Tibial nerve (tissue), 4 donors: ENCODE measurements around the gene SDCCAG8. TPM values are rescaled to one million over a fixed set of nuclear protein-coding genes. Genes with fewer than 3 reads are reported as not detected.

Experiments
- DNase-seq, 2 donors: peaks; one replicate each; pipeline ENCODE4 v3.0.0-alpha.2; 2019; ENCODE audit warnings: low spot score in 2 of 2
- H3K27ac ChIP-seq, 4 donors: fragments of 200-600 bp; sonication (generic) in 3 of 4; one replicate each; pipeline ENCODE4 v1.5.1; 2017 to 2019; ENCODE audit warnings: mild to moderate bottlenecking in 1 of 4
- H3K27me3 ChIP-seq, 2 donors: fragments of 200-600 bp; sonication (generic) in 1 of 2; one replicate each; pipeline versions ENCODE4 v1.5.1 to v1.6.0; 2017 to 2019
- H3K36me3 ChIP-seq, 3 donors: fragments of 200-600 bp; sonication (generic); one replicate each; pipeline ENCODE4 v1.5.1; 2018 to 2019
- H3K4me1 ChIP-seq, 4 donors: fragments of 200-600 bp; sonication (generic) in 3 of 4; one replicate each; pipeline ENCODE4 v1.5.1; 2017 to 2019
- H3K4me3 ChIP-seq, 4 donors: fragments of 200-600 bp; sonication (generic) in 3 of 4; one replicate each; pipeline ENCODE4 v1.5.1; 2017 to 2019; ENCODE audit warnings: mild to moderate bottlenecking in 1 of 4, moderate library complexity in 1 of 4
- H3K9me3 ChIP-seq, 4 donors: fragments of 200-600 bp; sonication (generic) in 3 of 4; one replicate each; pipeline ENCODE4 v1.5.1; 2017 to 2019
- EP300 ChIP-seq, 2 donors: sonication (generic); formaldehyde crosslinking; IDR thresholded peaks; one replicate each; pipeline ENCODE4 v1.6.1; 2017; ENCODE audit warnings: antibody characterized with exemption in 2 of 2, mild to moderate bottlenecking in 1 of 2
- POLR2A ChIP-seq, 2 donors: fragments of 450-650 bp; IDR thresholded peaks; one replicate each; pipeline ENCODE4 v1.6.1; 2017; ENCODE audit warnings: antibody characterized with exemption in 2 of 2, mild to moderate bottlenecking in 2 of 2, moderate library complexity in 2 of 2
- WGBS, 2 donors: methylation state at CpG; one replicate each; pipeline ENCODE4 v1.1.5; 2018; 5-methylcytosine and 5-hydroxymethylcytosine counted together
- total RNA-seq, 4 donors: library from RNA; depleted of rRNA; stranded (reverse); fragments of >200 nt; gene quantifications; one replicate each; pipeline ENCODE4 v1.1.0, GENCODE V29; 2016
- TF ChIP-seq, protein P1 (sequence below), 5 experiments: fragments of 200-600 bp in 3 of 5; fragments of 450-650 bp in 2 of 5; sonication (generic) in 3 of 5; IDR thresholded peaks; one replicate each; pipeline ENCODE4 v1.5.1; 2016 to 2019; ENCODE audit warnings: antibody characterized with exemption in 5 of 5, mild to moderate bottlenecking in 3 of 5, moderate library complexity in 2 of 5

The SDCCAG8 gene
- total RNA-seq, 4 donors from 2014 or later, result 39.0 to 86.5 (median 56.0) TPM

- no peaks in the 10 kb centered on the region for H3K4me1 ChIP-seq
- no peak overlapping the region for H3K4me3 ChIP-seq
- H3K36me3 ChIP-seq, result peaks cover 0 to 57% (median 0%) of the 10 kb centered on the region in 3 donors
- TF ChIP-seq EP300 (IDR thresholded peaks at IDR 0.05) (no peak), POLR2A (IDR thresholded peaks at IDR 0.05) (no peak)
- TF ChIP-seq, protein P1, sequence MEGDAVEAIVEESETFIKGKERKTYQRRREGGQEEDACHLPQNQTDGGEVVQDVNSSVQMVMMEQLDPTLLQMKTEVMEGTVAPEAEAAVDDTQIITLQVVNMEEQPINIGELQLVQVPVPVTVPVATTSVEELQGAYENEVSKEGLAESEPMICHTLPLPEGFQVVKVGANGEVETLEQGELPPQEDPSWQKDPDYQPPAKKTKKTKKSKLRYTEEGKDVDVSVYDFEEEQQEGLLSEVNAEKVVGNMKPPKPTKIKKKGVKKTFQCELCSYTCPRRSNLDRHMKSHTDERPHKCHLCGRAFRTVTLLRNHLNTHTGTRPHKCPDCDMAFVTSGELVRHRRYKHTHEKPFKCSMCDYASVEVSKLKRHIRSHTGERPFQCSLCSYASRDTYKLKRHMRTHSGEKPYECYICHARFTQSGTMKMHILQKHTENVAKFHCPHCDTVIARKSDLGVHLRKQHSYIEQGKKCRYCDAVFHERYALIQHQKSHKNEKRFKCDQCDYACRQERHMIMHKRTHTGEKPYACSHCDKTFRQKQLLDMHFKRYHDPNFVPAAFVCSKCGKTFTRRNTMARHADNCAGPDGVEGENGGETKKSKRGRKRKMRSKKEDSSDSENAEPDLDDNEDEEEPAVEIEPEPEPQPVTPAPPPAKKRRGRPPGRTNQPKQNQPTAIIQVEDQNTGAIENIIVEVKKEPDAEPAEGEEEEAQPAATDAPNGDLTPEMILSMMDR (IDR thresholded peaks at IDR 0.05), result no peak
- DNase-seq, result no peak
- H3K9me3 ChIP-seq, result no peaks in the 10 kb centered on the region
- no peaks in the 10 kb centered on the region for H3K27me3 ChIP-seq
- H3K27ac ChIP-seq, result no peak overlapping the region
- WGBS, 2 donors, result 86 to 97% methylated on average over 3 of the region's 3 CpGs
Observed at GRCh38 chr1:243510928-243511327, 255.1 kb downstream of the SDCCAG8 start.

- 76 to 77% methylated on average over 7 of the region's 7 CpGs for WGBS, 2 donors
- Histone ChIP-seq H3K4me3 (no peak overlapping the region), H3K27ac (no peak overlapping the region), H3K36me3 (peaks cover 0 to 46% (median 0%) of the 10 kb centered on the region in 3 donors), H3K4me1 (no peaks in the 10 kb centered on the region), H3K9me3 (peaks cover 0 to 11% (median 2%) of the 10 kb centered on the region in 4 donors), H3K27me3 (no peaks in the 10 kb centered on the region)
- no peak for TF ChIP-seq POLR2A (IDR thresholded peaks at IDR 0.05)
- no peak for TF ChIP-seq EP300 (IDR thresholded peaks at IDR 0.05)
- TF ChIP-seq, protein P1 (IDR thresholded peaks at IDR 0.05), result no peak
- no peak for DNase-seq
Observed at GRCh38 chr1:243513726-243514491, 258.1 kb downstream of the SDCCAG8 start.

- peaks cover 0 to 5% (median 0%) of the 10 kb centered on the region in 4 donors for H3K4me1 ChIP-seq
- H3K36me3 ChIP-seq, result peaks cover 0 to 38% (median 0%) of the 10 kb centered on the region in 3 donors
- no peak overlapping the region for H3K27ac ChIP-seq
- H3K9me3 ChIP-seq, result peaks cover 0 to 11% (median 2%) of the 10 kb centered on the region in 4 donors
- WGBS, 2 donors, result 58 to 75% methylated on average over 1 of the region's 1 CpG
- TF ChIP-seq, protein P1 (IDR thresholded peaks at IDR 0.05), result no peak
- TF ChIP-seq POLR2A (IDR thresholded peaks at IDR 0.05), result no peak
- no peak for TF ChIP-seq EP300 (IDR thresholded peaks at IDR 0.05)
- DNase-seq, result no peak
- H3K4me3 ChIP-seq, result no peak overlapping the region
- no peaks in the 10 kb centered on the region for H3K27me3 ChIP-seq
Observed at GRCh38 chr1:243514927-243515326, 259.1 kb downstream of the SDCCAG8 start.

GRCh38 chr1:243520831-243521230 is 265.0 kb downstream of the SDCCAG8 start:
- Histone ChIP-seq H3K9me3 (peaks cover 0 to 11% (median 2%) of the 10 kb centered on the region in 4 donors), H3K27ac (no peak overlapping the region), H3K27me3 (no peaks in the 10 kb centered on the region), H3K4me1 (peaks cover 0 to 12% (median 0%) of the 10 kb centered on the region in 4 donors), H3K36me3 (peaks cover 0 to 14% (median 0%) of the 10 kb centered on the region in 3 donors), H3K4me3 (no peak overlapping the region)
- TF ChIP-seq, protein P1 (IDR thresholded peaks at IDR 0.05), result no peak
- TF ChIP-seq EP300 (IDR thresholded peaks at IDR 0.05) (no peak), POLR2A (IDR thresholded peaks at IDR 0.05) (no peak)
- 75 to 79% methylated on average over 1 of the region's 1 CpG for WGBS, 2 donors
- DNase-seq, result no peak

DNA sequence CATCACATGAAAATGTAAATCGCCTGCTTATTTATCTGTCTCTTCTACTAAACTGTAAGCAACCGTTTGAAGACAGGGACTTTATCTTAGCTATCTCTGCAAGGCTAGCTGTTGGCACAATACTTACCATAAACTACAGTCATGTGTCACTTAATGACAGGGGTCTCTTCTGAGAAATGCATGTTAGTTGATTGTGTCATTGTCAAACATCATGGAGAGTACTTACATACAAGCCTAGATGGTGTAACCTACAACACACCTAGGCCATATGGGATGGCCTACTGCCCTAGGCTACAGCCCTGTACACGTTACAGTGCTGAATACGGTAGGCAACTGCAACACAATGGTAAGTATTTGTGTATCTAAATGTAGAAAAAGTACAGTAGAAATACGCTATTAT is 267.9 kb downstream of the SDCCAG8 start:
- no peaks in the 10 kb centered on the region for H3K9me3 ChIP-seq
- H3K4me1 ChIP-seq, result peaks cover 0 to 12% (median 0%) of the 10 kb centered on the region in 4 donors
- peaks cover 0 to 4% (median 0%) of the 10 kb centered on the region in 3 donors for H3K36me3 ChIP-seq
- no peak overlapping the region for H3K4me3 ChIP-seq
- no peak for DNase-seq
- 91 to 92% methylated on average over 5 of the region's 5 CpGs for WGBS, 2 donors
- H3K27ac ChIP-seq, result no peak overlapping the region
- no peaks in the 10 kb centered on the region for H3K27me3 ChIP-seq
- TF ChIP-seq POLR2A (IDR thresholded peaks at IDR 0.05), result no peak
- TF ChIP-seq, protein P1 (IDR thresholded peaks at IDR 0.05), result no peak
- no peak for TF ChIP-seq EP300 (IDR thresholded peaks at IDR 0.05)
